Spleen (tissue), 11 donors: ENCODE data around the gene KAT6B. TPM values are rescaled to one million over a fixed set of nuclear protein-coding genes. Genes with fewer than 3 reads are reported as not detected.

Experiments
- DNase-seq: peaks from one replicate; pipeline ENCODE4 v3.0.0-alpha.2; 2020
- H3K27ac ChIP-seq, 8 donors: fragments of 200-600 bp; sonication (generic) in 7 of 8; 1 replicate in 4 of 8; 2 replicates in 4 of 8; pipeline versions ENCODE4 v1.5.0 to v1.8.0; 2016 to 2021; ENCODE audit warnings: inconsistent platforms in 4 of 8, mild to moderate bottlenecking in 4 of 8, moderate library complexity in 1 of 8
- H3K27me3 ChIP-seq, 7 donors: fragments of 200-600 bp; sonication (generic) in 6 of 7; replicated peaks in 1 of 7; 1 replicate in 4 of 7; 2 replicates in 3 of 7; pipeline versions ENCODE4 v1.5.0 to v1.8.0; 2016 to 2021; ENCODE audit warnings: inconsistent platforms in 3 of 7, mild to moderate bottlenecking in 1 of 7
- H3K36me3 ChIP-seq, 6 donors: fragments of 200-600 bp; sonication (generic) in 5 of 6; 1 replicate in 4 of 6; 2 replicates in 2 of 6; pipeline versions ENCODE4 v1.5.0 to v1.8.0; 2016 to 2021; ENCODE audit warnings: inconsistent platforms in 2 of 6
- H3K4me1 ChIP-seq, 6 donors: fragments of 200-600 bp; sonication (generic) in 5 of 6; 1 replicate in 3 of 6; 2 replicates in 3 of 6; pipeline versions ENCODE4 v1.5.0 to v1.8.0; 2016 to 2021; ENCODE audit warnings: inconsistent platforms in 3 of 6
- H3K4me3 ChIP-seq, 8 donors: fragments of 200-600 bp; sonication (generic) in 7 of 8; 1 replicate in 4 of 8; 2 replicates in 4 of 8; pipeline versions ENCODE4 v1.5.0 to v1.8.0; 2016 to 2021; ENCODE audit warnings: inconsistent platforms in 4 of 8, mild to moderate bottlenecking in 4 of 8, moderate library complexity in 2 of 8
- H3K9me3 ChIP-seq, 8 donors: fragments of 200-600 bp; sonication (generic) in 7 of 8; 1 replicate in 4 of 8; 2 replicates in 4 of 8; pipeline versions ENCODE4 v1.5.0 to v1.8.0; 2016 to 2021; ENCODE audit warnings: inconsistent platforms in 4 of 8
- POLR2A ChIP-seq, 3 donors: fragments of 450-650 bp; IDR thresholded peaks; one replicate each; pipeline ENCODE4 v1.5.1; 2017; ENCODE audit warnings: antibody characterized with exemption in 3 of 3, mild to moderate bottlenecking in 1 of 3
- POLR2AphosphoS5 ChIP-seq, 3 donors: sonication (generic); formaldehyde crosslinking; IDR thresholded peaks; one replicate each; pipeline ENCODE4 v1.5.1; 2017; ENCODE audit warnings: antibody characterized with exemption in 3 of 3
- WGBS, 5 donors: extraction: QIAGEN DNeasy Blood & Tissue Kit in 3 of 5; methylation state at CpG; one replicate each; pipeline versions ENCODE4 v1.1.5 to v1.1.7; 2013 to 2018; 5-methylcytosine and 5-hydroxymethylcytosine counted together
- intact Hi-C: fragments of 100-400 bp; cut with DNase I; formaldehyde crosslinking; loops from one replicate; pipeline ENCODE4 v1.15.0; 2023; ENCODE audit warnings: low total_unique reads
- polyA plus RNA-seq, 3 donors: library from polyadenylated mRNA; stranded (reverse); fragments of 200-250 nt; gene quantifications; one replicate each; pipeline ENCODE4 v1.2.1, GENCODE V29; 2013
- total RNA-seq, 7 donors: library from RNA; depleted of rRNA in 3 of 7; stranded (reverse); fragments of >200 nt in 3 of 7; fragmentation: NEBNext Ultra II Directional in 4 of 7; extraction: Animal tissue kit (Norgen Biotek cat#: 25700) in 4 of 7; gene quantifications; one replicate each; pipeline versions ENCODE4 v1.1.0 to v1.2.1, GENCODE V29; 2016 to 2021
- TF ChIP-seq, protein P1 (sequence below), 11 experiments: fragments of 200-600 bp in 7 of 11; fragments of 450-650 bp in 4 of 11; sonication (generic) in 4 of 11; IDR thresholded peaks in 8 of 11; conservative IDR thresholded peaks in 3 of 11; 1 replicate in 7 of 11; 2 replicates in 4 of 11; pipeline versions ENCODE4 v1.4.0 to v1.8.0; 2016 to 2021; ENCODE audit warnings: antibody characterized with exemption in 11 of 11, inconsistent platforms in 4 of 11, mild to moderate bottlenecking in 1 of 11
- donor health status: healthy with polysubstance abuse.
- donor health status: DM: no; HTN: no; CAD: no; lungs with moderate emphysema.
- donor health status: DM: no; HTN: no; CAD: no.
- donor health status: Bipolar disorder and iron deficiency.
- donor health status: healthy.
- donor health status: DM: no; HTN: no; CAD: no.
- donor health status: DM: yes; HTN: yes; CAD: no.

The KAT6B gene
- total and polyA plus RNA-seq, 10 donors = 2.9 to 61.0 (median 46.0) TPM

DNA sequence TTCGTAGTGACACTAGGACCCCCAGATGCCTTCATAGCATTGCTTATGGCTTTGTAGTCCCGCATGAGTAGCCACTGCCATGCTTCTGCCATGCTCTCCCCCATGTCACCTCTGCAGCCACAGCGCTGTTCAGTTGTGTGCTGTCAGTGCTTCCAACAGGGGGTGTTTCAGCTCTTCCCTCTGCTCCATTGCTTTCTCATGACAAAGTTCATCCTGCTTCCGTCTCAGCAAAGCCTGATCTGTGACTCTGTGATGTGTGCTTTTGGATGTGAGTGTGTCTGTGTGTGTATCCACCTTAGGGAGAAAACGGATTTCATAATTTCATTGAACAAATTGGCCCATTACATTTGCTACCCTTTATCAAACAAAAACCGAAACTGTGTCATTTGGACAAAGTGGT is 150.2 kb downstream of the KAT6B start:
- H3K27me3 ChIP-seq = no peaks in the 10 kb centered on the region
- DNase-seq = no peak
- TF ChIP-seq POLR2A (IDR thresholded peaks at IDR 0.05) (no peak), POLR2AphosphoS5 (IDR thresholded peaks at IDR 0.05) (no peak)
- TF ChIP-seq, protein P1, sequence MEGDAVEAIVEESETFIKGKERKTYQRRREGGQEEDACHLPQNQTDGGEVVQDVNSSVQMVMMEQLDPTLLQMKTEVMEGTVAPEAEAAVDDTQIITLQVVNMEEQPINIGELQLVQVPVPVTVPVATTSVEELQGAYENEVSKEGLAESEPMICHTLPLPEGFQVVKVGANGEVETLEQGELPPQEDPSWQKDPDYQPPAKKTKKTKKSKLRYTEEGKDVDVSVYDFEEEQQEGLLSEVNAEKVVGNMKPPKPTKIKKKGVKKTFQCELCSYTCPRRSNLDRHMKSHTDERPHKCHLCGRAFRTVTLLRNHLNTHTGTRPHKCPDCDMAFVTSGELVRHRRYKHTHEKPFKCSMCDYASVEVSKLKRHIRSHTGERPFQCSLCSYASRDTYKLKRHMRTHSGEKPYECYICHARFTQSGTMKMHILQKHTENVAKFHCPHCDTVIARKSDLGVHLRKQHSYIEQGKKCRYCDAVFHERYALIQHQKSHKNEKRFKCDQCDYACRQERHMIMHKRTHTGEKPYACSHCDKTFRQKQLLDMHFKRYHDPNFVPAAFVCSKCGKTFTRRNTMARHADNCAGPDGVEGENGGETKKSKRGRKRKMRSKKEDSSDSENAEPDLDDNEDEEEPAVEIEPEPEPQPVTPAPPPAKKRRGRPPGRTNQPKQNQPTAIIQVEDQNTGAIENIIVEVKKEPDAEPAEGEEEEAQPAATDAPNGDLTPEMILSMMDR (IDR thresholded peaks at IDR 0.05 in 8 of 11, conservative IDR thresholded peaks at IDR 0.05 in 3 of 11) = no peak
- H3K4me1 ChIP-seq = peaks cover 6 to 44% (median 21%) of the 10 kb centered on the region in 6 donors
- intact Hi-C loops = no loop called here
- H3K4me3 ChIP-seq = no peak overlapping the region
- 88 to 94% (median 90%) methylated on average over 6 of the region's 6 CpGs for WGBS, 5 donors
- H3K27ac ChIP-seq = no peak overlapping the region
- peaks cover 0 to 56% (median 13%) of the 10 kb centered on the region in 6 donors for H3K36me3 ChIP-seq
- no peaks in the 10 kb centered on the region for H3K9me3 ChIP-seq

DNA sequence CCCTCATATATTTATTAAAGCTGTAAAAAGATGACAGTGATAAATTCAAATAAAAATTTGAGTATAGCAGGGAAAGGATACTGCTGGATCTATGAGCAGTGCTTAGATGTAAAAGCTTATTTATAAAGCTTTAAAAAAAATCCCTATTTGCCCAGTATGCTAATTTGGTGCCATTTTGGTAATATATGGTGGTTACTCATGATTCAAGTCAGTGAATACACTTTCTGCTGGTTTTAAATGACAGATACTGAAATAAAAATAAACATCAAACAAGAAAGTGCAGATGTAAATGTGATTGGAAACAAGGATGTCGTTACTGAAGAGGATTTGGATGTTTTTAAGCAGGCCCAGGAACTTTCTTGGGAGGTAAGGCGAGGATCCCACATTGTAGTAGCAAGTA is 150.7 kb downstream of the KAT6B start:
- H3K27me3 ChIP-seq = no peaks in the 10 kb centered on the region
- 75 to 84% (median 79%) methylated on average over 2 of the region's 2 CpGs for WGBS, 5 donors
- DNase-seq = no peak
- H3K27ac ChIP-seq = no peak overlapping the region
- no peak overlapping the region for H3K4me3 ChIP-seq
- H3K9me3 ChIP-seq = no peaks in the 10 kb centered on the region
- peaks cover 0 to 61% (median 17%) of the 10 kb centered on the region in 6 donors for H3K36me3 ChIP-seq
- H3K4me1 ChIP-seq = peaks cover 6 to 44% (median 21%) of the 10 kb centered on the region in 6 donors
- TF ChIP-seq POLR2AphosphoS5 (IDR thresholded peaks at IDR 0.05) (no peak), POLR2A (IDR thresholded peaks at IDR 0.05) (no peak)
- TF ChIP-seq, protein P1 (IDR thresholded peaks at IDR 0.05 in 8 of 11, conservative IDR thresholded peaks at IDR 0.05 in 3 of 11) = no peak
- intact Hi-C loops = no loop called here

DNA sequence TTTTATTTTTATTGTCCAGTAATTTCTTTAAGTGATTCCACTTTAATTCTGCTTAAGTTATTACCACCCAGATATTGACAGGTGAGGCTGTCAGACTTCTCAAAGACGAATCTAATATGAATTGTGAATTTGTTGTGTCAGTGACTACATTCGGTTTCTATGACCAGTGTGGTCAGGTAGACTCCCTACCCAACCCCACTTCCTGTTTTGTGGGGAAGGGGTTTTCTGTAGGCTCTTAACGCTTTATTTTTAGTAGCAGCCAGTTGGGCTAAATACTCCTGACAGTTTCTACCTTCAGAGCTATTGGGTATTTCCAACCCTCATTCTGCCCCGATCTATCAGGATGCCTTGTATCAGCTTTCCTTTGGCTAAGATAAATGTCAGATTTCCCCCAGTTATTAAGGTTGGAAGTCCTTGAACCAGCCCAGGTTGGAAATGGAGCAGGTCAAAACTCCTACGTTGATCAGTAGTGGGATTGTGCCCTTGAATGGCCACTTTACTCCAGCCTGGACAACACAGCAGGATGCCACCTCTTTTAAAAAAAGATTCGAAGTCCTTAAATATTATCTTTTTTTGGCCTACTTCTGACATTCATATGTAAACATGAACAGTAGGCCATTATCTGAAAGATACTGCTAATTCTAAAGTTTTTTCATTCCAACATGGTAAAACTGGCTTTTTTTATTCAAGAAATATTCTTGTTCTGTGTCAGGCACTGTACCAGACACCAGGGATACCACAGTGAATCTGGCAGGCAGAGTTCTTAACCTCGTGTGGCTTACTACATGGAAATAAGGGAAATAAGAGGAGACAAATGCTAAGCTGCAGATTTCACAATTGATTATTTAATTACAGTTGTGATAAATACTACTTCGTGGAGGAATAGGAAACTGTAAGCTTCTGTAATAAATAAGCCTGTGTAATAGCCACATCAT is 151.8 kb downstream of the KAT6B start:
- Histone ChIP-seq H3K36me3 (peaks cover 0 to 59% (median 17%) of the 10 kb centered on the region in 6 donors), H3K9me3 (no peaks in the 10 kb centered on the region), H3K4me1 (peaks cover 6 to 55% (median 21%) of the 10 kb centered on the region in 6 donors), H3K4me3 (no peak overlapping the region), H3K27me3 (no peaks in the 10 kb centered on the region), H3K27ac (peak overlapping the region in 1 of 8 donors; percentile 5)
- intact Hi-C loops = no loop called here
- DNase-seq = no peak
- TF ChIP-seq POLR2A (IDR thresholded peaks at IDR 0.05) = no peak
- no peak for TF ChIP-seq POLR2AphosphoS5 (IDR thresholded peaks at IDR 0.05)
- TF ChIP-seq, protein P1 (IDR thresholded peaks at IDR 0.05 in 8 of 11, conservative IDR thresholded peaks at IDR 0.05 in 3 of 11) = no peak
- 46 to 52% (median 49%) methylated on average over 8 of the region's 8 CpGs for WGBS, 5 donors
